IMR-90 (cell line): ENCODE results near the gene SPATA21. TPM values are rescaled to one million over a fixed set of nuclear protein-coding genes. Genes with fewer than 3 reads are reported as not detected.

ENCODE experiments used
- ATAC-seq: fragments of 200-7000 bp; cut with Tn5 transposase; 2 replicates; pipeline ENCODE4 v1.9.1; 2020; ENCODE audit warnings: low read depth, mild to moderate bottlenecking, moderate library complexity
- BruUV-seq: library from RNA; stranded (reverse); fragments of 400-500 nt; replicated peaks from 2 replicates; lab custom pipeline; 2021; lab: Mats Ljungman, UMichigan
- CTCF ChIA-PET: fragments of 300-600 bp; formaldehyde crosslinking; extraction: SDS; loops from one replicate; lab custom pipeline; 2021; ENCODE audit warnings: antibody characterized with exemption; lab: Yijun Ruan, JAX
- POLR2A ChIA-PET: fragments of 300-600 bp; sonication (Branson Sonifier 250); formaldehyde crosslinking; loops from one replicate; lab custom pipeline; 2022; ENCODE audit warnings: antibody characterized with exemption; ENCODE audit not compliant: unreplicated experiment; lab: Charles Lee
- DNase-seq: peaks from one replicate; pipeline ENCODE4 v3.0.0; 2013
- H2AFZ ChIP-seq: replicated peaks from 2 replicates; pipeline ENCODE3; 2013; ENCODE audit warnings: low read length, mild to moderate bottlenecking; ENCODE audit not compliant: poor library complexity
- H2AK5ac ChIP-seq: 2 replicates; pipeline ENCODE4 v1.6.1; 2013; ENCODE audit warnings: low read depth, low read length, inconsistent platforms
- H2AK9ac ChIP-seq: replicated peaks from 2 replicates; pipeline ENCODE3; 2013; ENCODE audit warnings: mild to moderate bottlenecking, low read depth, low read length, moderate library complexity; ENCODE audit not compliant: poor library complexity
- H2BK120ac ChIP-seq: 2 replicates; pipeline ENCODE4 v1.6.1; 2013; ENCODE audit warnings: low read depth, low read length, inconsistent platforms
- H2BK15ac ChIP-seq: 3 replicates; pipeline ENCODE4 v1.6.1; 2013; ENCODE audit warnings: low read depth, low read length, inconsistent platforms
- H2BK20ac ChIP-seq: 2 replicates; pipeline ENCODE4 v1.6.1; 2013; ENCODE audit warnings: low read depth, mild to moderate bottlenecking, inconsistent platforms, low read length, moderate library complexity
- H2BK5ac ChIP-seq: 2 replicates; pipeline ENCODE4 v1.6.1; 2013; ENCODE audit warnings: mild to moderate bottlenecking, low read depth, low read length, inconsistent platforms; ENCODE audit not compliant: poor library complexity, severe bottlenecking
- H3K14ac ChIP-seq: replicated peaks from 2 replicates; pipeline ENCODE4 v1.6.1; 2013; ENCODE audit warnings: low read depth, low read length, inconsistent platforms
- H3K18ac ChIP-seq: 2 replicates; pipeline ENCODE4 v1.6.1; 2013; ENCODE audit warnings: low read depth, low read length, control low read depth
- H3K23ac ChIP-seq: 2 replicates; pipeline ENCODE4 v1.6.1; 2013; ENCODE audit warnings: low read depth, low read length, inconsistent platforms
- H3K27ac ChIP-seq: 2 replicates; pipeline ENCODE4 v1.5.1; 2013; ENCODE audit warnings: mild to moderate bottlenecking, control low read depth, low read length; ENCODE audit not compliant: insufficient read depth
- H3K27me3 ChIP-seq: 2 replicates; pipeline ENCODE4 v1.6.1; 2013; ENCODE audit warnings: low read length; ENCODE audit not compliant: control insufficient read depth, insufficient read depth
- H3K36me3 ChIP-seq: 2 replicates; pipeline ENCODE4 v1.6.1; 2013; ENCODE audit warnings: low read length, mixed read lengths; ENCODE audit not compliant: control insufficient read depth, insufficient read depth
- H3K4ac ChIP-seq: 2 replicates; pipeline ENCODE4 v1.6.1; 2013; ENCODE audit warnings: low read depth, low read length, inconsistent platforms
- H3K4me1 ChIP-seq: 2 replicates; pipeline ENCODE4 v1.6.1; 2013; ENCODE audit warnings: low read length, mixed read lengths; ENCODE audit not compliant: control insufficient read depth, insufficient read depth
- H3K4me2 ChIP-seq: 2 replicates; pipeline ENCODE4 v1.6.1; 2013; ENCODE audit warnings: low read depth, mild to moderate bottlenecking, control low read depth, low read length, moderate library complexity
- H3K4me3 ChIP-seq: 2 replicates; pipeline ENCODE4 v1.5.1; 2013; ENCODE audit warnings: low read depth, mild to moderate bottlenecking, control low read depth, low read length, moderate library complexity; ENCODE audit not compliant: insufficient read depth
- H3K56ac ChIP-seq: 2 replicates; pipeline ENCODE4 v1.6.1; 2013; ENCODE audit warnings: low read length, inconsistent platforms; ENCODE audit not compliant: insufficient read depth; ENCODE audit errors: extremely low read depth
- H3K79me1 ChIP-seq, 2 experiments: 2 replicates each; pipeline ENCODE4 v1.6.1; 2013; ENCODE audit warnings: low read length in 2 of 2, inconsistent platforms in 1 of 2, low read depth in 1 of 2
- H3K9ac ChIP-seq: 2 replicates; pipeline ENCODE4 v1.6.1; 2013; ENCODE audit warnings: low read depth, low read length, control low read depth
- H3K9me1 ChIP-seq: 2 replicates; pipeline ENCODE4 v1.6.1; 2013; ENCODE audit warnings: low read length, inconsistent platforms; ENCODE audit not compliant: insufficient read depth
- H3K9me3 ChIP-seq: 2 replicates; pipeline ENCODE4 v1.6.1; 2013; ENCODE audit warnings: low read length; ENCODE audit not compliant: control insufficient read depth, insufficient read depth
- H4K20me1 ChIP-seq: 2 replicates; pipeline ENCODE4 v1.6.1; 2013; ENCODE audit warnings: low read length, inconsistent platforms; ENCODE audit not compliant: insufficient read depth
- H4K5ac ChIP-seq: 2 replicates; pipeline ENCODE4 v1.6.1; 2013; ENCODE audit warnings: mild to moderate bottlenecking, low read depth, low read length, control low read depth
- H4K8ac ChIP-seq, 2 experiments: 2 replicates each; pipeline ENCODE4 v1.6.1; 2013; ENCODE audit warnings: low read depth in 2 of 2, low read length in 2 of 2, control low read depth in 1 of 2, inconsistent platforms in 1 of 2
- H4K91ac ChIP-seq: 2 replicates; pipeline ENCODE4 v1.6.1; 2013; ENCODE audit warnings: low read depth, low read length, inconsistent platforms; ENCODE audit not compliant: insufficient read depth
- BHLHE40 ChIP-seq: fragments of 150-350 bp; IDR thresholded peaks from 2 replicates; pipeline ENCODE4 v1.6.1; 2016; ENCODE audit warnings: mild to moderate bottlenecking, low read depth, low read length
- CEBPB ChIP-seq: IDR thresholded peaks from 2 replicates; pipeline ENCODE4 v1.6.1; 2012; ENCODE audit warnings: low read depth, low read length, improper control_type of control experiment
- CHD1 ChIP-seq: IDR thresholded peaks from 2 replicates; pipeline ENCODE4 v1.6.1; 2012; ENCODE audit warnings: low read depth, low read length, improper control_type of control experiment
- CTCF ChIP-seq: conservative IDR thresholded peaks from 2 replicates; pipeline ENCODE4 v1.5.1; 2012; ENCODE audit warnings: mild to moderate bottlenecking, low read depth, low read length, improper control_type of control experiment
- FOS ChIP-seq: fragments of 150-350 bp; IDR thresholded peaks from 2 replicates; pipeline ENCODE4 v1.6.1; 2016; ENCODE audit warnings: low read depth, low read length
- MAZ ChIP-seq: IDR thresholded peaks from 2 replicates; pipeline ENCODE4 v1.6.1; 2012; ENCODE audit warnings: low read depth, mild to moderate bottlenecking, low read length, improper control_type of control experiment, moderate library complexity, borderline replicate concordance
- MXI1 ChIP-seq: IDR thresholded peaks from 2 replicates; pipeline ENCODE4 v1.6.1; 2012; ENCODE audit warnings: low read depth, mild to moderate bottlenecking, low read length, moderate library complexity, borderline replicate concordance
- NFE2L2 ChIP-seq: fragments of 150-350 bp; IDR thresholded peaks from 2 replicates; pipeline ENCODE4 v1.6.1; 2016; ENCODE audit warnings: low read depth, mild to moderate bottlenecking, low read length
- POLR2A ChIP-seq: IDR thresholded peaks from 2 replicates; pipeline ENCODE4 v1.6.1; 2012; ENCODE audit warnings: mild to moderate bottlenecking, low read depth, low read length
- RAD21 ChIP-seq: IDR thresholded peaks from 2 replicates; pipeline ENCODE4 v1.6.1; 2012; ENCODE audit warnings: low read length, improper control_type of control experiment
- RCOR1 ChIP-seq: IDR thresholded peaks from 2 replicates; pipeline ENCODE4 v1.6.1; 2012; ENCODE audit warnings: mild to moderate bottlenecking, low read length, improper control_type of control experiment; ENCODE audit not compliant: insufficient replicate concordance
- RFX5 ChIP-seq: IDR thresholded peaks from 2 replicates; pipeline ENCODE4 v1.8.0; 2012; ENCODE audit warnings: low read depth, mild to moderate bottlenecking, low read length, moderate library complexity
- SMC3 ChIP-seq: fragments of 150-350 bp; IDR thresholded peaks from 2 replicates; pipeline ENCODE4 v1.6.1; 2016; ENCODE audit warnings: low read depth, mild to moderate bottlenecking, antibody characterized with exemption, low read length, moderate library complexity
- USF2 ChIP-seq: fragments of 150-350 bp; IDR thresholded peaks from 2 replicates; pipeline ENCODE4 v1.6.1; 2017; ENCODE audit warnings: mild to moderate bottlenecking, antibody characterized with exemption, low read length, low read depth
- WGBS, 2 experiments: methylation state at CpG; one replicate each; pipeline versions ENCODE4 v1.1.5 to v1.1.7; 2013; ENCODE audit warnings: missing lambda C conversion rate in 2 of 2; ENCODE audit not compliant: insufficient read length in 1 of 2; ENCODE audit errors: extremely low coverage in 2 of 2; 5-methylcytosine and 5-hydroxymethylcytosine counted together
- dilution Hi-C: fragments of 300-500 bp; cut with HindIII; formaldehyde crosslinking; loops from one replicate; pipeline ENCODE4 v1.14.3; 2018; ENCODE audit warnings: low sequenced_read_pairs; ENCODE audit not compliant: unreplicated experiment
- in situ Hi-C: fragments of 300-500 bp; cut with MboI; formaldehyde crosslinking; loops from 3 replicates; pipeline ENCODE4 v1.14.3; 2019; ENCODE audit warnings: low sequenced_read_pairs, inconsistent platforms, mixed read lengths
- intact Hi-C: fragments of 100-400 bp; cut with micrococcal nuclease; formaldehyde crosslinking; loops from 2 replicates; pipeline ENCODE4 v1.10.0; 2022
- polyA plus RNA-seq, 3 experiments: library from polyadenylated mRNA; depleted of rRNA; stranded (reverse); fragments of >200 nt; gene quantifications; 2 replicates each; pipeline ENCODE4 v1.2.3, GENCODE V29; 2012; ENCODE audit warnings: low replicate concordance in 1 of 3
- total RNA-seq: library from RNA; depleted of rRNA; stranded (reverse); fragments of >200 nt; gene quantifications from 2 replicates; pipeline ENCODE4 v1.2.3, GENCODE V29; 2012
- TF ChIP-seq, protein P1 (sequence below): fragments of 150-350 bp; IDR thresholded peaks from 2 replicates; pipeline ENCODE4 v1.6.1; 2016; ENCODE audit warnings: low read depth, mild to moderate bottlenecking, low read length, moderate library complexity, borderline replicate concordance

The SPATA21 gene
- total and polyA plus RNA-seq, 2 of the 4 experiments (the other 2 are of a cell fraction): not detected

DNA sequence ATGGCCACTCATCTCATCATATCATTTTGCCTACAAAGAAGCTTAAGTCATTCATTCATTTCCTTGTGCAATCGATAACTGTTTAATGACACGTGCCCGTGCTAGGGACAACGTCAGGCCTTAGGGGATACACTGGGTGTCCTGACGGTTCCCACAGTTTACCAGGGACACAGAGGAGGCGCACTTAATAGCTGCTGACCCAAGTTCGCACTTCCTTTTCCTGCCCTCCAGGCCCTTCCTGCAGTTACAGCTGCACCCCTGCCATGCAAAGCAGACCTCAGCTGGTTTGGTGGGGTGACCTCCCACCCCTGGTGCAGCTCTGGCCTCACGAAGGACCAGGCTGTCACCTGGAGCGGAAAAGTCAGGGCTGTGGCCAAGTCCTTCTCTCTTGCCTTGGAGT, 4.2 kb downstream of the SPATA21 start:
- H3K9ac ChIP-seq: no peak overlapping the region
- no peak overlapping the region for H2BK20ac ChIP-seq
- no peaks in the 10 kb centered on the region for H3K79me1 ChIP-seq
- H2BK120ac ChIP-seq: no peak overlapping the region
- no peaks in the 10 kb centered on the region for H3K9me3 ChIP-seq
- no peak overlapping the region for H2AK5ac ChIP-seq
- H4K5ac ChIP-seq: no peak overlapping the region
- peaks cover 4% of the 10 kb centered on the region; the same call in 1 of the 2 replicates for H3K27me3 ChIP-seq
- no peak overlapping the region for H3K4me2 ChIP-seq
- in situ Hi-C loops (no loop called here), intact Hi-C loops (no loop called here), dilution Hi-C loops (no loop called here)
- POLR2A ChIA-PET: no interaction called here
- DNase-seq: no peak
- no peaks in the 10 kb centered on the region for H4K20me1 ChIP-seq
- no peak overlapping the region for H3K23ac ChIP-seq
- BruUV-seq: no TSS peak
- no peaks in the 10 kb centered on the region for H3K4me1 ChIP-seq
- H3K56ac ChIP-seq: no peak overlapping the region
- H3K14ac ChIP-seq: no peak overlapping the region
- H3K4ac ChIP-seq: no peak overlapping the region
- peak overlapping the region; percentile 11 for H2AFZ ChIP-seq
- no peak overlapping the region for H4K91ac ChIP-seq
- H3K9me1 ChIP-seq: no peaks in the 10 kb centered on the region
- H2BK15ac ChIP-seq: no peak overlapping the region
- no peak overlapping the region for H2BK5ac ChIP-seq
- WGBS, 2 experiments: 48% methylated on average over 7 of the region's 9 CpGs; no CpG with 5 or more reads in 1 of the 2 experiments
- peak overlapping the region; percentile 50 for H2AK9ac ChIP-seq
- TF ChIP-seq RFX5 (no peak), SMC3 (no peak), RCOR1 (no peak), CTCF (no peak), CEBPB (no peak), NFE2L2 (no peak), RAD21 (no peak), USF2 (no peak), FOS (no peak), MAZ (no peak), BHLHE40 (no peak), POLR2A (no peak), CHD1 (no peak), MXI1 (no peak)
- TF ChIP-seq, protein P1, sequence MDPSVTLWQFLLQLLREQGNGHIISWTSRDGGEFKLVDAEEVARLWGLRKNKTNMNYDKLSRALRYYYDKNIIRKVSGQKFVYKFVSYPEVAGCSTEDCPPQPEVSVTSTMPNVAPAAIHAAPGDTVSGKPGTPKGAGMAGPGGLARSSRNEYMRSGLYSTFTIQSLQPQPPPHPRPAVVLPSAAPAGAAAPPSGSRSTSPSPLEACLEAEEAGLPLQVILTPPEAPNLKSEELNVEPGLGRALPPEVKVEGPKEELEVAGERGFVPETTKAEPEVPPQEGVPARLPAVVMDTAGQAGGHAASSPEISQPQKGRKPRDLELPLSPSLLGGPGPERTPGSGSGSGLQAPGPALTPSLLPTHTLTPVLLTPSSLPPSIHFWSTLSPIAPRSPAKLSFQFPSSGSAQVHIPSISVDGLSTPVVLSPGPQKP: no peak
- CTCF ChIA-PET: no interaction called here
- no peaks in the 10 kb centered on the region for H3K36me3 ChIP-seq
- no peak overlapping the region for H3K18ac ChIP-seq
- no peak overlapping the region for H4K8ac ChIP-seq
- H3K4me3 ChIP-seq: no peak overlapping the region
- no peak for ATAC-seq
- no peak overlapping the region for H3K27ac ChIP-seq
